ENCODE results near the gene SUPT20HL2.

SUPT20HL2 gene

GRCh38 chrX:24294619-24295018 lies 19.2 kb downstream of the SUPT20HL2 start:
- Histone ChIP-seq H3K27me3 (ENCODE audit: insufficient read depth, low read length) (no peaks in the 10 kb centered on the region), H2AFZ (ENCODE audit: insufficient read depth, low read length, poor library complexity) (no peak overlapping the region), H2BK120ac (ENCODE audit: insufficient read depth, low read length, poor library complexity) (no peak overlapping the region), H2BK5ac (ENCODE audit: low read depth, low read length, poor library complexity) (no peak overlapping the region), H2AK5ac (ENCODE audit: low read length) (no peak overlapping the region), H3K4me1 (ENCODE audit: control insufficient read depth in 1 of 2, insufficient read depth in 2 of 2, low read length in 2 of 2) (no peaks in the 10 kb centered on the region), H4K12ac (ENCODE audit: low read depth, low read length) (no peak overlapping the region), H2BK12ac (ENCODE audit: low read length) (no peak overlapping the region), H4K8ac (ENCODE audit: low read depth, low read length) (no peak overlapping the region), H3K4me3 (ENCODE audit: low read depth, low read length) (no peak overlapping the region), H3K36me3 (ENCODE audit: control insufficient read depth in 1 of 2, insufficient read depth in 2 of 2, low read length in 2 of 2) (no peaks in the 10 kb centered on the region), H3K9ac (ENCODE audit: low read length) (no peak overlapping the region), H3K9me3 (ENCODE audit: insufficient read depth, low read depth, low read length) (no peaks in the 10 kb centered on the region), H3K14ac (ENCODE audit: low read length) (no peak overlapping the region), H3K18ac (ENCODE audit: low read length) (no peak overlapping the region), H3K79me1 (ENCODE audit: low read length) (no peaks in the 10 kb centered on the region), H4K91ac (ENCODE audit: low read depth, low read length) (no peak overlapping the region), H3K27ac (ENCODE audit: low read depth, low read length) (no peak overlapping the region), H3K23ac (ENCODE audit: low read length) (no peak overlapping the region), H3K79me2 (ENCODE audit: control insufficient read depth, insufficient read depth, low read length, poor library complexity) (no peaks in the 10 kb centered on the region), H3K4ac (ENCODE audit: low read depth, low read length) (no peak overlapping the region), H3K4me2 (ENCODE audit: low read length) (no peak overlapping the region)
- DNase-seq: peak in 1 of 2 donors; percentile 8
- no CpG with 5 or more reads among the region's 13 CpGs for WGBS (ENCODE audit: extremely low coverage, insufficient coverage, insufficient read length)

GRCh38 chrX:24293412-24293811 lies 20.5 kb downstream of the SUPT20HL2 start:
- DNase-seq: no peak
- Histone ChIP-seq H3K36me3 (ENCODE audit: control insufficient read depth in 1 of 2, insufficient read depth in 2 of 2, low read length in 2 of 2) (no peaks in the 10 kb centered on the region), H4K91ac (ENCODE audit: low read depth, low read length) (no peak overlapping the region), H3K9ac (ENCODE audit: low read length) (no peak overlapping the region), H2AFZ (ENCODE audit: insufficient read depth, low read length, poor library complexity) (no peak overlapping the region), H3K23ac (ENCODE audit: low read length) (no peak overlapping the region), H3K79me2 (ENCODE audit: control insufficient read depth, insufficient read depth, low read length, poor library complexity) (no peaks in the 10 kb centered on the region), H2BK5ac (ENCODE audit: low read depth, low read length, poor library complexity) (no peak overlapping the region), H2BK12ac (ENCODE audit: low read length) (no peak overlapping the region), H3K4ac (ENCODE audit: low read depth, low read length) (no peak overlapping the region), H2BK120ac (ENCODE audit: insufficient read depth, low read length, poor library complexity) (no peak overlapping the region), H3K4me1 (ENCODE audit: control insufficient read depth in 1 of 2, insufficient read depth in 2 of 2, low read length in 2 of 2) (no peaks in the 10 kb centered on the region), H3K27me3 (ENCODE audit: insufficient read depth, low read length) (no peaks in the 10 kb centered on the region), H4K12ac (ENCODE audit: low read depth, low read length) (no peak overlapping the region), H4K8ac (ENCODE audit: low read depth, low read length) (no peak overlapping the region), H3K18ac (ENCODE audit: low read length) (no peak overlapping the region), H3K14ac (ENCODE audit: low read length) (no peak overlapping the region), H3K27ac (ENCODE audit: low read depth, low read length) (no peak overlapping the region), H2AK5ac (ENCODE audit: low read length) (no peak overlapping the region), H3K4me3 (ENCODE audit: low read depth, low read length) (no peak overlapping the region), H3K79me1 (ENCODE audit: low read length) (no peaks in the 10 kb centered on the region), H3K4me2 (ENCODE audit: low read length) (no peak overlapping the region), H3K9me3 (ENCODE audit: insufficient read depth, low read depth, low read length) (no peaks in the 10 kb centered on the region)
- WGBS (ENCODE audit: extremely low coverage, insufficient coverage, insufficient read length): no CpG with 5 or more reads among the region's 4 CpGs

GRCh38 chrX:24292353-24292752 lies 21.5 kb downstream of the SUPT20HL2 start:
- Histone ChIP-seq H3K27me3 (ENCODE audit: insufficient read depth, low read length) (no peaks in the 10 kb centered on the region), H2AFZ (ENCODE audit: insufficient read depth, low read length, poor library complexity) (no peak overlapping the region), H2BK5ac (ENCODE audit: low read depth, low read length, poor library complexity) (no peak overlapping the region), H2BK120ac (ENCODE audit: insufficient read depth, low read length, poor library complexity) (no peak overlapping the region), H3K4me2 (ENCODE audit: low read length) (no peak overlapping the region), H4K8ac (ENCODE audit: low read depth, low read length) (no peak overlapping the region), H3K23ac (ENCODE audit: low read length) (no peak overlapping the region), H4K91ac (ENCODE audit: low read depth, low read length) (no peak overlapping the region), H3K4me1 (ENCODE audit: control insufficient read depth in 1 of 2, insufficient read depth in 2 of 2, low read length in 2 of 2) (no peaks in the 10 kb centered on the region), H3K18ac (ENCODE audit: low read length) (no peak overlapping the region), H2AK5ac (ENCODE audit: low read length) (no peak overlapping the region), H3K79me1 (ENCODE audit: low read length) (no peaks in the 10 kb centered on the region), H4K12ac (ENCODE audit: low read depth, low read length) (no peak overlapping the region), H3K4ac (ENCODE audit: low read depth, low read length) (no peak overlapping the region), H3K9ac (ENCODE audit: low read length) (no peak overlapping the region), H3K14ac (ENCODE audit: low read length) (no peak overlapping the region), H3K4me3 (ENCODE audit: low read depth, low read length) (no peak overlapping the region), H3K79me2 (ENCODE audit: control insufficient read depth, insufficient read depth, low read length, poor library complexity) (no peaks in the 10 kb centered on the region), H3K36me3 (ENCODE audit: control insufficient read depth in 1 of 2, insufficient read depth in 2 of 2, low read length in 2 of 2) (no peaks in the 10 kb centered on the region), H2BK12ac (ENCODE audit: low read length) (no peak overlapping the region), H3K27ac (ENCODE audit: low read depth, low read length) (no peak overlapping the region), H3K9me3 (ENCODE audit: insufficient read depth, low read depth, low read length) (no peaks in the 10 kb centered on the region)
- no peak for DNase-seq
- WGBS (ENCODE audit: extremely low coverage, insufficient coverage, insufficient read length): no CpG with 5 or more reads among the region's 4 CpGs

DNA sequence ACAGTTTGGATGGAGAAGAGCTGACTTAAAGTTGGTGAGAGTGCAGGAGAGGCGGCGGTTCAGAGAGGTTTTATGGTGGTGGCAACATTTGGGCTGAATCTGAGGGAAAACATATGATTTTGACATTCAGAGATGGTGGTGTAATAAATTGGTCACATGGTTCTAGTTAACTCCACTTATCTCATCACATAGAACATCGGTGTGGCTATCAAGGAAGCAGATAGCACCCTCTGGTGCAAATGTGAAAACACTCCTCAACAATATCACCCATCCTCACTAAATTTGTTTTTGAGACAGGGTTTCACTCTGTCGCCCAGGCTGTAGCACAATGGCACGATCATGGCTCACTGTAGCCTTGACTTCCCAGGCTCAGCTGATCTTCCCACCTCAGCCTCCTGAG lies 28.8 kb downstream of the SUPT20HL2 start:
- Histone ChIP-seq H3K23ac (ENCODE audit: low read length) (no peak overlapping the region), H2BK120ac (ENCODE audit: insufficient read depth, low read length, poor library complexity) (no peak overlapping the region), H3K18ac (ENCODE audit: low read length) (no peak overlapping the region), H3K79me2 (ENCODE audit: control insufficient read depth, insufficient read depth, low read length, poor library complexity) (no peaks in the 10 kb centered on the region), H3K36me3 (ENCODE audit: control insufficient read depth in 1 of 2, insufficient read depth in 2 of 2, low read length in 2 of 2) (no peaks in the 10 kb centered on the region), H4K91ac (ENCODE audit: low read depth, low read length) (no peak overlapping the region), H3K14ac (ENCODE audit: low read length) (no peak overlapping the region), H4K8ac (ENCODE audit: low read depth, low read length) (no peak overlapping the region), H4K12ac (ENCODE audit: low read depth, low read length) (no peak overlapping the region), H3K4me2 (ENCODE audit: low read length) (no peak overlapping the region), H3K4me3 (ENCODE audit: low read depth, low read length) (no peak overlapping the region), H2BK5ac (ENCODE audit: low read depth, low read length, poor library complexity) (no peak overlapping the region), H3K79me1 (ENCODE audit: low read length) (no peaks in the 10 kb centered on the region), H2BK12ac (ENCODE audit: low read length) (no peak overlapping the region), H3K9ac (ENCODE audit: low read length) (no peak overlapping the region), H3K27me3 (ENCODE audit: insufficient read depth, low read length) (no peaks in the 10 kb centered on the region), H2AFZ (ENCODE audit: insufficient read depth, low read length, poor library complexity) (no peak overlapping the region), H2AK5ac (ENCODE audit: low read length) (no peak overlapping the region), H3K4ac (ENCODE audit: low read depth, low read length) (no peak overlapping the region), H3K27ac (ENCODE audit: low read depth, low read length) (no peak overlapping the region), H3K4me1 (ENCODE audit: control insufficient read depth in 1 of 2, insufficient read depth in 2 of 2, low read length in 2 of 2) (no peaks in the 10 kb centered on the region), H3K9me3 (ENCODE audit: insufficient read depth, low read depth, low read length) (no peaks in the 10 kb centered on the region)
- DNase-seq: no peak
- WGBS (ENCODE audit: extremely low coverage, insufficient coverage, insufficient read length): no CpG with 5 or more reads among the region's 5 CpGs

Measured in trophoblast cell (in vitro differentiated cells and primary cell).